Esophagus squamous epithelium (tissue), 4 donors: ENCODE measurements around the gene ZMAT5.

Experiments
- CTCF ChIP-seq, 6 experiments: fragments of 450-650 bp in 4 of 6; fragments of 200-600 bp in 2 of 6; sonication (generic) in 2 of 6; IDR thresholded peaks; one replicate each; pipeline ENCODE4 v1.5.1; 2016 to 2019; ENCODE audit warnings: antibody characterized with exemption in 6 of 6, mild to moderate bottlenecking in 4 of 6, moderate library complexity in 4 of 6
- POLR2A ChIP-seq, 4 donors: fragments of 450-650 bp; IDR thresholded peaks; one replicate each; pipeline ENCODE4 v1.6.1; 2017; ENCODE audit warnings: antibody characterized with exemption in 4 of 4, mild to moderate bottlenecking in 4 of 4, moderate library complexity in 3 of 4

DNA sequence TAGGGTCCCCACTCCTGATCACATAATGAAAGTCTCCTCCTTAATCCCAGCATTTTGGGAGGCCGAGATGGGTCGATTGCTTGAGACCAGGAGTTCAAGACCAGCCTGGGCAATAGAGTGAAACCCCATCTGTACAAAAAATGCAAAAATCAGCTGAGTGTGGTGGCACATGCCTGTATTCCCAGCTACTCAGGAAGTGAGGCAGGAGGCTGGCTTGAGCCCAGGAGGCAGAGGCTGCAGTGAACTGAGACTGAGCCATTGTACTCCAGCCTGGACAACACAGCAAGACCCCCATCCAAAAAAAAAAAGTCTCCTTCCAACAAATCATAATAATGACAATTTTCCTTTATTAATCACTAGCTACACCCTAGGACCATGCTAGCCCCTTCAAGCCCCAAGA, 15.1 kb downstream of the ZMAT5 start:
- TF ChIP-seq CTCF (IDR thresholded peaks at IDR 0.05) (no peak), POLR2A (IDR thresholded peaks at IDR 0.05) (no peak)
